NCI-H2171 treated with DMSO at 0.1 percent for 48 hours (cell line): ENCODE measurements around the gene PRIM2.
"Not testable (repeated sequence)": the region's sequence is repeated elsewhere in the genome, so short reads cannot be mapped to it uniquely, and the experiment has no call there.

Experiments used
- DNase-seq: peaks from one replicate; lab custom pipeline; 2025; lab: John Stamatoyannopoulos, UW

PRIM2 gene

DNA sequence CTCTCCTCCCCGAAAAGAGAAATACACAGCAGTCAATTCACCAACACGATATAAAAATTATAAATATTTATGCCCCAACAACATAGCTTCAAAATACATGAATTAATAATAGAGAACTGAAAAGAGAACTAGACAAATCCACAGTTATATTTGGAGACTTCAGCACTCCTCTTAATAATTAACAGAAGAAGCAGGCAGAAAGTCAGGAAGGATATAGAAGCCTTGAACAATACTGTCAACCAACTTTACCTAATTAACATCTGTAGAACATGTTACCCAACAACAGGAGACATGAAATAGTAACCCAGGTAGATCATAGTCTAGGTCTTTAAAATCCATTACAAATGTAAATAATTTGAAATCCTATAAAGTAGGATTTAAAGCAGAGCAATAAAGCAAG, 293.2 kb downstream of the PRIM2 start:
- not testable (repeated sequence) for DNase-seq

DNA sequence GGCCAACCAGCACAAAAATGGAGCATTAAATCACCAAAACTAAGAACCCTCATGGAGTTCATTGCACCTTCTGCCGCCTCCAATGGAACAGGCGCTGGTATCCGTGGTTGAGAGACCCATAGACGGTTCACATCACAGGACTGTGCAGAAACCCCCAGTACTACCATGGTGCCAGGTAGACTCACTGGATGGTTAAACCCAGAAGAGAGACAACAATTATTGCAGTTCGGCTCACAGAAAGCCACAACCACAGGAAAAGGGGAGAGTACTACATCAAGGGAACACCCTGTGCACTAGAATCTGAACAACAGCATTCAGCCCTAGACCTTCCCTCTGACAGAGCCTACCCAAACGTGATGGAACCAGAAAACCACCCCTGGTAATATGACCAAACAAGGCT, 301.5 kb downstream of the PRIM2 start:
- not testable (repeated sequence) for DNase-seq

DNA sequence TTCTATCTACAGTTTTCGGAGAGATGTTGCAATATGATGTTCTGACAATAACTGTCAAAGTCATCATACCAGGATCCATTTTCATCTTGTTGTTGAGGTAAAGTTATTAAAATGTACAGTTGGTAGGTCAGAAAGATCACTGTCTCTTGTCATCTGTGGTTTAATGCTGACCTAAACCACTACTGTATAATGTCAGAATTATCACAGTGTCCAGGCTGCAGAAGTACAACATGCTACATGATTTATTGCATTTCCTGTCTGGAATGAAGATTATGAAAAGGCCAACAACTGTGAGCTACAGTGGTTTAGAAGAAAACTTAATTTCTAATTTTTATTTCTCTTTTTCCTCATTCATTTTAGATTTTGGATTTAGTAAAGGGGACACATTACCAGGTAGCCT, 314.3 kb downstream of the PRIM2 start:
- DNase-seq = not testable (repeated sequence)

DNA sequence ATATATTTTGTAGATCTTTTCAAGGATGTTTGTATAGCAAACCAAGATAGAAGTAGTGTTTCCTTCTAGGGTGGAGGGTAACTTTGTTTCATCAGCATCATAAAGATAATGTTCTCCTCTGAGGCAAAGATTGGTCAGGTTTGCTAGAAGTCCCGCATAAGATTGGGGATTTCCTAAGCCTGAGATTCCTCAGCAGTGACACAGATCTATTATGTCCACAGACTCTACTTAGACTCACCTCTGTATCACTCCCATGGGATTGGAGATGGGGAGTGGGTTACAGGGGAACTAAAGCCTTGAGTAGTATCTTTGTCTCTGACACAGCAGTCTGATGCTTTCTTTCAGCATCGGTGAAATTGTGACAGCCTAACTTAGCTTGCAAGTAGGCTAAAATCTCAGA, 341.1 kb downstream of the PRIM2 start:
- not testable (repeated sequence) for DNase-seq

DNA sequence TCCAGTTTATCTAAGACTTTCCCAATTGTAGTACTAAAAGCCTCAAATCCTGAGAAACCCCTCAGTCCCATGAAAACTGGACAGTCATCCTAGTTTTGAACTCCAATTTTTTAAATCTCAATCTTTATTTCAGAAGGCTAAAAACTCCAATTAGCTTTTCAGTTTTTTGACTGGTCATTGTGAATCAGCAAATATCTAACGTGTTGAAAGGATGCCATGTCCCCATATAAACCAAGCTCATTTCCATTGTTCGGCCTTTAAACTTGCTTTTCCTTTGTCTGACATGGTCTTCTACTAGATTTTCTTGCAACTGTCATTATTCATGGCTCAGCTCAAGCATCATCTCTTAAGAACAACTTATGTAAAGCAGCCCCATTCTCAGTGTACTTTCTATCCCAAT, 342.4 kb downstream of the PRIM2 start:
- not testable (repeated sequence) for DNase-seq

- not testable (repeated sequence) for DNase-seq
These were observed 343.5 kb downstream of the PRIM2 start for GRCh38 chr6:57660940-57661339.

- DNase-seq = not testable (repeated sequence)
These were observed 350.7 kb downstream of the PRIM2 start for GRCh38 chr6:57668108-57668507.

DNA sequence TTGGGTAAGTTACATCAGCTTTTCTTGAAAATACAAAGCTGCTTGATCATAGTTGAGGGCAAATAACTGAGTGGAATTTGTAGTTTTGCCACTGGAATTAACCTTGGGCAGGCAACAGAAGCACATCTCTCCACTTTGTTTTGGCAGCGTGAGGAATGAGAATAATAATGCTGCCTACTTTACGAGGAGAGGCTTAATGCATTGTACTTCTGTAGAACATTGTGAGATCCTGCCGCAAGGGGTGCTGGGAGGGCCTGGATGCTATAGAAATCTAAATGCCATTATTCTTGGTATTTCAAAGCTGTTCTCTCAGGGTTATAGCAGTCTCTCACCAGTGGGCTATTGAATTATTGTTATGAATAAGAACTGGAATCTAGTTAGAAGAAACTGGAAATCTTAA, 353.8 kb downstream of the PRIM2 start:
- not testable (repeated sequence) for DNase-seq

GRCh38 chr6:57671937-57672627, 354.7 kb downstream of the PRIM2 start:
- not testable (repeated sequence) for DNase-seq

- DNase-seq = not testable (repeated sequence)
These were observed 355.9 kb downstream of the PRIM2 start for GRCh38 chr6:57673281-57673680.

DNA sequence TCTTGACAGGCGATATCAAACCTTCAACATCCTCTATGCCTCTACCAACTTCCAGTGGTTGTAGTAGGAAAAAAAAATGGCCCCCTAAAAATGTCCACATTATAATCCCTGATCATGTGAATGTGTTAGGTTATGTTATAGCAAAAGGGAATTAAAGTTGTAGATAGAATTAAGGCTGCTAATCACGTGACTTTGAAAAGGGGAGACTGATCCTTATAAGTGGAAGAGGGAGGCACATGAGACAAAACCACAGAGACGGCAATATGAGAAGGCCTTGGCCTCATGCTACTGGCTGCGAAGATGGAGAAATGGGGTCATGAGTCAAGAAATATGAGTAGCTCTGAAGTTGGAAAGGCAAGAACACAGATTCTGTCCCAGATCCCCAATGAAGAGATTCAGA, 358.0 kb downstream of the PRIM2 start:
- not testable (repeated sequence) for DNase-seq

GRCh38 chr6:57696382-57696781, 379.0 kb downstream of the PRIM2 start:
- DNase-seq = not testable (repeated sequence)
